Gastroesophageal sphincter (tissue), 4 donors: Measurements from ENCODE around the gene PAEP. TPM values are rescaled to one million over a fixed set of nuclear protein-coding genes. Genes with fewer than 3 reads are reported as not detected.

Experiments
- ATAC-seq: fragments of 150-250 bp; one replicate; pipeline ENCODE4 v1.9.1; 2016; ENCODE audit warnings: mild to moderate bottlenecking, moderate library complexity
- H3K27ac ChIP-seq, 4 donors: fragments of 200-600 bp; sonication (generic) in 3 of 4; 1 replicate in 3 of 4; 2 replicates in 1 of 4; pipeline ENCODE4 v1.5.1; 2016 to 2019
- H3K27me3 ChIP-seq: fragments of 200-600 bp; sonication (generic); one replicate; pipeline ENCODE4 v1.5.1; 2019
- H3K36me3 ChIP-seq, 2 donors: fragments of 200-600 bp; sonication (generic); one replicate each; pipeline ENCODE4 v1.5.1; 2019; ENCODE audit warnings: control low read depth in 1 of 2
- H3K4me1 ChIP-seq, 3 donors: fragments of 200-600 bp; sonication (generic); 1 replicate in 2 of 3; 2 replicates in 1 of 3; pipeline ENCODE4 v1.5.1; 2016 to 2019; ENCODE audit warnings: control low read depth in 2 of 3
- H3K4me3 ChIP-seq, 2 donors: fragments of 200-600 bp; sonication (generic); one replicate each; pipeline ENCODE4 v1.5.1; 2019; ENCODE audit warnings: mild to moderate bottlenecking in 1 of 2, moderate library complexity in 1 of 2
- H3K9me3 ChIP-seq, 3 donors: fragments of 200-600 bp; sonication (generic); one replicate each; pipeline ENCODE4 v1.5.1; 2017 to 2019; ENCODE audit warnings: control low read depth in 2 of 3
- CTCF ChIP-seq, 4 experiments: fragments of 200-600 bp in 2 of 4; fragments of 450-650 bp in 2 of 4; sonication (generic) in 1 of 4; IDR thresholded peaks; one replicate each; pipeline ENCODE4 v1.5.1; 2017 to 2019; ENCODE audit warnings: antibody characterized with exemption in 4 of 4, mild to moderate bottlenecking in 2 of 4, moderate library complexity in 2 of 4
- EP300 ChIP-seq: sonication (generic); formaldehyde crosslinking; IDR thresholded peaks from one replicate; pipeline ENCODE4 v1.6.1; 2017; ENCODE audit warnings: antibody characterized with exemption, mild to moderate bottlenecking
- POLR2A ChIP-seq, 2 donors: fragments of 450-650 bp; IDR thresholded peaks; one replicate each; pipeline ENCODE4 v1.6.1; 2017; ENCODE audit warnings: antibody characterized with exemption in 2 of 2, mild to moderate bottlenecking in 2 of 2, moderate library complexity in 1 of 2
- POLR2AphosphoS5 ChIP-seq: sonication (generic); formaldehyde crosslinking; IDR thresholded peaks from one replicate; pipeline ENCODE4 v1.6.1; 2017; ENCODE audit warnings: antibody characterized with exemption
- WGBS, 2 donors: methylation state at CpG; one replicate each; pipeline ENCODE4 v1.1.5; 2018; ENCODE audit warnings: low coverage in 1 of 2; 5-methylcytosine and 5-hydroxymethylcytosine counted together
- total RNA-seq, 4 donors: library from RNA; depleted of rRNA; stranded (reverse); fragments of >200 nt; gene quantifications; one replicate each; pipeline ENCODE4 v1.1.0, GENCODE V29; 2016

The PAEP gene
- total RNA-seq, 4 donors from 2014 or later, result not detected

GRCh38 chr9:135519179-135519971 lies 42.2 kb upstream of the PAEP start:
- Histone ChIP-seq H3K27ac (no peak overlapping the region), H3K4me3 (no peak overlapping the region), H3K27me3 (peaks cover 70% of the 10 kb centered on the region), H3K4me1 (no peaks in the 10 kb centered on the region), H3K36me3 (no peaks in the 10 kb centered on the region), H3K9me3 (no peaks in the 10 kb centered on the region)
- no peak for TF ChIP-seq EP300
- TF ChIP-seq POLR2A (IDR thresholded peaks at IDR 0.05), result no peak
- no peak for TF ChIP-seq POLR2AphosphoS5
- TF ChIP-seq CTCF (IDR thresholded peaks at IDR 0.05), result no peak
- no peak for ATAC-seq
- 93 to 95% methylated on average over 10 of the region's 10 CpGs for WGBS, 2 donors

- Histone ChIP-seq H3K4me3 (no peak within 1 kb of the TSS), H3K27me3 (peaks cover 73% of the 10 kb centered on the region), H3K27ac (no peak within 1 kb of the TSS), H3K4me1 (no peaks in the 10 kb centered on the region), H3K36me3 (no peaks in the 10 kb centered on the region), H3K9me3 (no peaks in the 10 kb centered on the region)
- no peak for TF ChIP-seq EP300
- no peak for TF ChIP-seq POLR2A (IDR thresholded peaks at IDR 0.05)
- TF ChIP-seq POLR2AphosphoS5, result no peak
- no peak for TF ChIP-seq CTCF (IDR thresholded peaks at IDR 0.05)
- no peak for ATAC-seq
- 73% methylated on average over 3 of the region's 18 CpGs; no CpG with 5 or more reads in 1 of the 2 donors for WGBS, 2 donors
Observed at GRCh38 chr9:135520916-135521607, 40.5 kb upstream of the PAEP start, which contains the start of gene LCN1. TSS of gene LCN1 (plus strand) at chr9:135521440. CDS start at chr9:135521498, 58 bp downstream.

- TF ChIP-seq EP300 (no peak), POLR2AphosphoS5 (no peak)
- no peak overlapping the region for H3K27ac ChIP-seq
- no peak overlapping the region for H3K4me3 ChIP-seq
- 83% methylated on average over 5 of the region's 11 CpGs; no CpG with 5 or more reads in 1 of the 2 donors for WGBS, 2 donors
- no peaks in the 10 kb centered on the region for H3K9me3 ChIP-seq
- H3K27me3 ChIP-seq, result peaks cover 73% of the 10 kb centered on the region
- ATAC-seq, result no peak
- H3K36me3 ChIP-seq, result no peaks in the 10 kb centered on the region
- H3K4me1 ChIP-seq, result no peaks in the 10 kb centered on the region
Observed at GRCh38 chr9:135521608-135522095, 39.9 kb upstream of the PAEP start.

- Histone ChIP-seq H3K4me1 (no peaks in the 10 kb centered on the region), H3K4me3 (no peak overlapping the region), H3K27ac (no peak overlapping the region), H3K9me3 (no peaks in the 10 kb centered on the region), H3K27me3 (peaks cover 77% of the 10 kb centered on the region), H3K36me3 (no peaks in the 10 kb centered on the region)
- WGBS, 2 donors, result 50 to 75% methylated on average over 2 to 8 of the region's 16 CpGs
- no peak for ATAC-seq
- TF ChIP-seq CTCF (IDR thresholded peaks at IDR 0.05), result no peak
- no peak for TF ChIP-seq POLR2A (IDR thresholded peaks at IDR 0.05)
- no peak for TF ChIP-seq POLR2AphosphoS5
- no peak for TF ChIP-seq EP300
Observed at GRCh38 chr9:135522137-135522877, 39.2 kb upstream of the PAEP start.

GRCh38 chr9:135522931-135523330 lies 38.6 kb upstream of the PAEP start:
- H3K27me3 ChIP-seq, result peaks cover 78% of the 10 kb centered on the region
- no peak overlapping the region for H3K4me3 ChIP-seq
- 0% methylated on average over 1 of the region's 17 CpGs; no CpG with 5 or more reads in 1 of the 2 donors for WGBS, 2 donors
- no peak for ATAC-seq
- H3K27ac ChIP-seq, result no peak overlapping the region
- H3K4me1 ChIP-seq, result no peaks in the 10 kb centered on the region
- no peaks in the 10 kb centered on the region for H3K36me3 ChIP-seq
- TF ChIP-seq POLR2A (IDR thresholded peaks at IDR 0.05) (no peak), CTCF (IDR thresholded peaks at IDR 0.05) (no peak), EP300 (no peak), POLR2AphosphoS5 (no peak)
- H3K9me3 ChIP-seq, result no peaks in the 10 kb centered on the region
